ENCODE data around the gene PITPNM3.
A peak's percentile ranks its signal among the peaks of the same experiment; 100 is the strongest.

- TF ChIP-seq EZH2 (IDR thresholded peaks at IDR 0.05) (no peak), POLR2AphosphoS5 (IDR thresholded peaks at IDR 0.05; ENCODE audit: borderline replicate concordance, low read depth, low read length) (peak; percentile 18; the same call in 1 of the 2 replicates)
These were observed 112.4 kb downstream of the PITPNM3 start, which contains the start of gene PIMREG for GRCh38 chr17:6443692-6444570.
